ENCODE results near the gene UBE2G1.

DNA sequence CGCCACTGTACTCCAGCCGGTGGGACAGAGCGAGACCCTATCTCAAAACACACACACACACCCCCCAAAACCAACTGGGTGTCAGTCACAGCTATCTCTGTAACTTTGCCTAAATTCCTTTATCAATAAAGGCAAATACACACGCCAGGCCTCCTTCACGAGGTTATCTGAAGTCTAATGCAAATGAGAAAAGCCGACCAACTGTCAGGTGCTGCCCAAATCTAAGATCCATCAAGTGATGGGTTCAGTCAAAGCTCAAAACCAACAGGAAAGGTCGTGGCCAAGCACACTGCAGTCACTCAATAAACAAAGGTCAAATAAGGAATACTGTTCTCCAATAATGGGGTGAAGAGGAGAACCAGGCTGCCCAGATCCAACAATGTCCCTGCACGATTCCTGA is 103.8 kb downstream of the UBE2G1 start:
- TF ChIP-seq, protein P1, sequence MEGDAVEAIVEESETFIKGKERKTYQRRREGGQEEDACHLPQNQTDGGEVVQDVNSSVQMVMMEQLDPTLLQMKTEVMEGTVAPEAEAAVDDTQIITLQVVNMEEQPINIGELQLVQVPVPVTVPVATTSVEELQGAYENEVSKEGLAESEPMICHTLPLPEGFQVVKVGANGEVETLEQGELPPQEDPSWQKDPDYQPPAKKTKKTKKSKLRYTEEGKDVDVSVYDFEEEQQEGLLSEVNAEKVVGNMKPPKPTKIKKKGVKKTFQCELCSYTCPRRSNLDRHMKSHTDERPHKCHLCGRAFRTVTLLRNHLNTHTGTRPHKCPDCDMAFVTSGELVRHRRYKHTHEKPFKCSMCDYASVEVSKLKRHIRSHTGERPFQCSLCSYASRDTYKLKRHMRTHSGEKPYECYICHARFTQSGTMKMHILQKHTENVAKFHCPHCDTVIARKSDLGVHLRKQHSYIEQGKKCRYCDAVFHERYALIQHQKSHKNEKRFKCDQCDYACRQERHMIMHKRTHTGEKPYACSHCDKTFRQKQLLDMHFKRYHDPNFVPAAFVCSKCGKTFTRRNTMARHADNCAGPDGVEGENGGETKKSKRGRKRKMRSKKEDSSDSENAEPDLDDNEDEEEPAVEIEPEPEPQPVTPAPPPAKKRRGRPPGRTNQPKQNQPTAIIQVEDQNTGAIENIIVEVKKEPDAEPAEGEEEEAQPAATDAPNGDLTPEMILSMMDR (CRISPR knock-in tag; IDR thresholded peaks at IDR 0.05): no peak
- TF ChIP-seq CAMTA2 (CRISPR knock-in tag; IDR thresholded peaks at IDR 0.05; ENCODE audit: borderline replicate concordance) (no peak), MTF2 (CRISPR knock-in tag; IDR thresholded peaks at IDR 0.05; ENCODE audit: borderline replicate concordance) (no peak), ZZZ3 (CRISPR knock-in tag; IDR thresholded peaks at IDR 0.05; ENCODE audit: borderline replicate concordance) (no peak), MIXL1 (CRISPR knock-in tag; IDR thresholded peaks at IDR 0.05) (no peak), TBL1XR1 (IDR thresholded peaks at IDR 0.05; ENCODE audit: borderline replicate concordance, low read length, partially characterized antibody) (no peak)
- TF ChIP-seq, protein P2, sequence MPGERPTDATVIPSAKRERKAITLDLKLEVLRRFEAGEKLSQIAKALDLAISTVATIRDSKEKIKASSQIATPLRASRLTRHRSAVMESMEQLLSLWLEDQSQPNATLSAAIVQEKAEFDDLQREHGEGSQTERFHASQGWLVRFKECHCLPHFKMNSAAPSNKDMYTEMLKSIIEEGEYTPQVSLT (CRISPR knock-in tag; IDR thresholded peaks at IDR 0.05; ENCODE audit: borderline replicate concordance, low read depth): no peak

Data from HepG2 (cell line).